Measurements from ENCODE around the gene ZMYM4.
A peak's percentile ranks its signal among the peaks of the same experiment; 100 is the strongest.
"Not testable (repeated sequence)": the region's sequence is repeated elsewhere in the genome, so short reads cannot be mapped to it uniquely, and the experiment has no call there.

Gene ZMYM4

DNA sequence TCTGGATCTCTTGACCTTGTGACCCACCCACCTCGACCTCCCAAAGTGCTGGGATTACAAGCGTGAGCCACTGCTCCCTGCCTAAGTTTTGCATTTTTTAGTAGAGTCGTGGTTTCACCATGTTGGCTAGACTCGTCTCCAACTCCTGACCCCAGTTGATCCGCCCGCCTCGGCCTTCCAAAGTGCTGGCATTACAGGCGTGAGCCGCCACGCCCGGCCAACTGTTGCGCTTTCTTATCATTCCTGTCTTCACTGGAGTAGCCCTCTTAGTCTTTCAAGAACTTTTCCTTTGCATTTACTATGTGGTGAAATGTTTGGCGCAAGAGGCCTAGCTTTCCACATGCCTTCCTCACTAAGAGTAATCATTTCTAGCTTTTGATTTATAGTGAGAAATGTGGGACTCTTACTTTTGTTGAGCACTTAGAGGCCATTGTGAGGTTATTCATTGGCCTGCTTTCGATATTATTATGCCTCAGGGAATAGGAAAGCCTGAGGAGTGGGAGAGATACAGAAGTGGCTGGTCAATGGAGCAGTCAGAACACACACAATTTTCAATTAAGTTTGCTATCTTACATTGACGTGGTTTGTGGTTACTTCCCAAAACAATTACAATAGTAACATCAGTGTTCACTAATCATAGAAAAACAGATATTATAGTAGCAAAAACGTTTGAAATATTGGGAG lies 111.0 kb downstream of the ZMYM4 start:
- Histone ChIP-seq H3K36me3 (ENCODE audit: insufficient read depth, low read length) (no peaks in the 10 kb centered on the region), H3K4me1 (ENCODE audit: insufficient read depth, low read length) (no peaks in the 10 kb centered on the region), H3K9me3 (ENCODE audit: control insufficient read depth, insufficient read depth, low read length) (no peaks in the 10 kb centered on the region)

DNA sequence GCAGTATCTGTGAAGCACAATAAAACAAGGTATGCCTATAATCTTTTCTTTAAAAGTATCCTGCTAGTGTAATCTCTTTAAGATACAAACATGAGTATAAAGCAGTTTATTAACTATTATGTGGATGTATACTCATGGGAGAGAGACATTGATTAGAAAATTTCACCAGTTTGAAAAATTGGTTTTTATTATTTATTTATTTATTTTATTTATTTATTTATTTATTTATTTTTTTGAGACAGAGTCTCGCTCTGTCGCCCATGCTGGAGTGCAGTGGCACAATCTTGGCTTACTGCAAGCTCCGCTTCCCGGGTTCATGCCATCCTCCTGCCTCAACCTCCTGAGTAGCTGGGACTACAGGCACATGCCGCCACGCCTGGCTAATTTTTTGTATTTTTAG lies 111.6 kb downstream of the ZMYM4 start:
- not testable (repeated sequence) for H3K36me3 ChIP-seq (ENCODE audit: insufficient read depth, low read length); H3K9me3 ChIP-seq (ENCODE audit: control insufficient read depth, insufficient read depth, low read length); H3K9ac ChIP-seq (ENCODE audit: low read depth, low read length); H3K4me1 ChIP-seq (ENCODE audit: insufficient read depth, low read length)

More for the DNA sequence above, 111.0 kb downstream of the ZMYM4 start:
- no peak overlapping the region for H3K9ac ChIP-seq (ENCODE audit: low read depth, low read length)

DNA sequence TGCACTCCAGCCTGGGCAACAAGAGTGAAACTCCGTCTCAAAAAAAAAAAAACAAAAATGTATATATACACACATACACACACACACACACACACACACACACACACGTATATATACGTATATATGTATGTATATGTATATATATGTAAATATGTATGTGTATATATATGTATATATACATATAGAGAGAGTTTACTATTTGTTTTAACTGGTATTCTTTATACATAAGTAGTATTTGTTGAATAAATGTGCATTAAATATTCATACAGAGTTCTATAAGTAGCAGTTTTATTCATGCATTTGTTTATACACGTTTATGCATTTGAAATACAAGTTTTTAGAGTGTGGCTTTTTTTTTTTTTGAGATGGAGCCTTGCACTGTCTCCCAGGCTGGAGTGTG lies 113.6 kb downstream of the ZMYM4 start:
- Histone ChIP-seq H3K36me3 (ENCODE audit: insufficient read depth, low read length) (peaks cover 9% of the 10 kb centered on the region), H3K4me1 (ENCODE audit: insufficient read depth, low read length) (no peaks in the 10 kb centered on the region), H3K9ac (ENCODE audit: low read depth, low read length) (no peak overlapping the region), H3K9me3 (ENCODE audit: control insufficient read depth, insufficient read depth, low read length) (no peaks in the 10 kb centered on the region)

DNA sequence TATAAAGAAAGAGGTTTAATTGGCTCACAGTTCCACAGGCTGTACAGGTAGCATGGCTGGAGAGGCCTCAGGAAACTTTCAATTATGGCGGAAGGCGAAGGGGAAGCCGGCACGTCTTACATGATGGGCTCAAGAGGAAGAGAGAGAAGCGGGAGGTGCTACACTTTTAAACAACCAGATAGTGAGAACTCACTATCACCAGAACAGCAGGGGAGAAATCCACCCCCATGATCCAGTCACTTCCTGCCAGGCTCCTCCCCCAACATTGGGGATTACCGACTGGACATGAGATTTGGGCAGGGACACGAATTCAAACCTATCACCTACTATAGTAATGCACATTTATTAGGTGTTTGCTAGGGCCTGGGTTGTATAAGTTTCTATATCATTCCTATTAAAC lies 117.8 kb downstream of the ZMYM4 start:
- Histone ChIP-seq H3K9ac (ENCODE audit: low read depth, low read length) (no peak overlapping the region), H3K4me1 (ENCODE audit: insufficient read depth, low read length) (no peaks in the 10 kb centered on the region), H3K36me3 (ENCODE audit: insufficient read depth, low read length) (peaks cover 15% of the 10 kb centered on the region), H3K9me3 (ENCODE audit: control insufficient read depth, insufficient read depth, low read length) (no peaks in the 10 kb centered on the region)

DNA sequence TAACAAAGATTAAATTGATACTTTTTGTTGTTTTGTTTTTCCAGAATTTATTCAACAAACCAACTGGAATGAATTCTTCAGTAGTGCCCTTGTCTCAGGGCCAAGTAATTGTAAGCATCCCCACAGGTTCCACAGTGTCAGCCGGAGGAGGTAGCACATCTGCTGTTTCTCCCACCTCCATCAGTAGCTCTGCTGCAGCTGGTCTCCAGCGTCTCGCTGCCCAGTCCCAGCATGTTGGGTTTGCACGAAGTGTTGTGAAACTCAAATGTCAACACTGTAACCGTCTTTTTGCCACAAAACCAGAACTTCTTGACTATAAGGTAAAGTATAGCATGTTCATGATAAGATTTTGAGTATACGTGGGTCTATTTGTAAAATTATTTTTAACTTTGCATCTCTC lies 118.5 kb downstream of the ZMYM4 start:
- Histone ChIP-seq H3K9me3 (ENCODE audit: control insufficient read depth, insufficient read depth, low read length) (no peaks in the 10 kb centered on the region), H3K4me1 (ENCODE audit: insufficient read depth, low read length) (0 out of 2 replicates have a peak, but pooled peaks cover 2% of the 10 kb centered on the region), H3K36me3 (ENCODE audit: insufficient read depth, low read length) (peaks cover 15% of the 10 kb centered on the region), H3K9ac (ENCODE audit: low read depth, low read length) (no peak overlapping the region)

DNA sequence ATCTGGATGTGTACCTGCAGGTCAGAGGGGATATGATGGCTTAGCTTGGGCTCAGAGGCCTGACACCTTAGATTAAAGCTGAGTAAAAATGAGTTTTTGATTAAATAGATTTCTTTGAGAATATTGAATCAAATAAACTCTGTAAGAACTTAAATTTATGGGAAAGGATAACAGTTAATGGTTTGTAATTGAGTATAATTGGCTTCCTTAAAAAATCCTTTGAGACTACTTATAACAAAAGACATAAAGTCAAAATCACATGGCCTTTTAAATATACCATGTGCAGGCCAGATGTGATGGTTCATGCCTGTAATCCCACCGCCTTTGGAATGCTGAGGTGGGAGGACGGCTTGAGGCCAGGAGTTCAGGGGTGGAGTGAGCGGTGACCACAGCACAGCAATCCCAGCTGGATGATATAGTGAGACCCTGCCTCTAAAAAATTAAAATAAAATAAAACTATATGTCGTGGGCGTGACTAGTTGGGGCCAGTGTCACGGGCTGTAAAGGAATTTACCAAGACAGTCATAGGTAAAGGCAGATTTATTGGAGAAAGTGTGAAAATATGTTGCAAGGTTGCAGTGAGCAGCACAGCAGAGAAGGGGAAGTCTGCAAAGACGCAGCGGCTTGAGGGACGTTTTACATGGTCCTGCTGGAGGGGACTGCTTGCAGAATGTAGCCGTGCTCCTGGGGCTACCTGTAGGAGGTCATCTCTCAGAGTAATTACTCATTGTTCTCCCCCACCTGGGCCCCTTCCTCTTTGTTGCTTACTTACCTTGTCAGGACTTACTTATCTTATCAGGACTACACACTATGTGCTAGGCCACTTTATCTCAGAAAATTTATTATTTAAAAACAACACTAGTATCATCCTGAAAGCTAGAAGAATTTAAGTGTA lies 122.3 kb downstream of the ZMYM4 start:
- peaks cover 15% of the 10 kb centered on the region; the same call in 1 of the 2 replicates for H3K4me1 ChIP-seq (ENCODE audit: insufficient read depth, low read length)
- H3K9me3 ChIP-seq (ENCODE audit: control insufficient read depth, insufficient read depth, low read length), result no peaks in the 10 kb centered on the region
- H3K36me3 ChIP-seq (ENCODE audit: insufficient read depth, low read length), result peaks cover 21% of the 10 kb centered on the region
- H3K9ac ChIP-seq (ENCODE audit: low read depth, low read length), result 0 out of 2 replicates have a peak overlapping the region, but pooled peaks have one; percentile 2

DNA sequence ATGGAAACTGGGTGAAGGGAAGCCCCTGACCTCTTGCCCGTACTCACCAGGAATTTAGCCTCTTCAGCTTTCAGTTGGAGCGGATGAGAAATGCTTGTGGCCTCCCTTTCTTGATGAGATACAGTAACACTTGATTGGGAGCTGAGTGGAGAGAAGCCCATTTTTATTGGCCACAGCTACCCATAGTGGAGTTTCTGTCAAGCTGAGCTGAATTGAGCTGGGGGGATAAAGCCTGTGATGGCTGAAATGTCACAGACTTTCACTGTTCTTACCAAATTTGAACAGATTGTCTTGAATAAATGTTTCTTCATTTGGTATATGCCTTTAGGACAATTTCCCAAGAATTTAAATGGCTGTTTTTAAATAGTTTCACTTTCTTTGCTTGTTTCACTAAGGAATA lies 125.9 kb downstream of the ZMYM4 start:
- no peaks in the 10 kb centered on the region for H3K9me3 ChIP-seq (ENCODE audit: control insufficient read depth, insufficient read depth, low read length)
- H3K36me3 ChIP-seq (ENCODE audit: insufficient read depth, low read length), result peaks cover 16% of the 10 kb centered on the region
- H3K4me1 ChIP-seq (ENCODE audit: insufficient read depth, low read length), result peaks cover 15% of the 10 kb centered on the region; the same call in 1 of the 2 replicates
- no peak overlapping the region for H3K9ac ChIP-seq (ENCODE audit: low read depth, low read length)

DNA sequence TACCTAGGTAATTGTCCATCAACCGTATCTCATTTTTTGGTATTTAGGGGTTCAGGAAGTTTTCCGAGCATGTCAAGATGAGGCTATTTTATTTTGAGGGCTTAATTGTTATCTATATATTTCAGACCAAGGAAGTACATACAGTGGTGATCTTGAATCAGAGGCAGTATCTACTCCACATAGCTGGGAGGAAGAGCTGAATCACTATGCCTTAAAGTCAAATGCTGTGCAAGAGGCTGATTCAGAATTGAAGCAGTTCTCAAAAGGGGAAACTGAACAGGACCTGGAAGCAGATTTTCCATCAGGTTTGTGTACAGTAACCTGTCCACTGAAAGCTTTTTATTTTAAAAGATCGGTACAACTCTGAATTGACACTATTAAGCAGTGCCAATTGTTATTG lies 130.2 kb downstream of the ZMYM4 start:
- Histone ChIP-seq H3K9me3 (ENCODE audit: control insufficient read depth, insufficient read depth, low read length) (no peaks in the 10 kb centered on the region), H3K4me1 (ENCODE audit: insufficient read depth, low read length) (peaks cover 8% of the 10 kb centered on the region; the same call in 1 of the 2 replicates), H3K36me3 (ENCODE audit: insufficient read depth, low read length) (peaks cover 25% of the 10 kb centered on the region), H3K9ac (ENCODE audit: low read depth, low read length) (no peak overlapping the region)

DNA sequence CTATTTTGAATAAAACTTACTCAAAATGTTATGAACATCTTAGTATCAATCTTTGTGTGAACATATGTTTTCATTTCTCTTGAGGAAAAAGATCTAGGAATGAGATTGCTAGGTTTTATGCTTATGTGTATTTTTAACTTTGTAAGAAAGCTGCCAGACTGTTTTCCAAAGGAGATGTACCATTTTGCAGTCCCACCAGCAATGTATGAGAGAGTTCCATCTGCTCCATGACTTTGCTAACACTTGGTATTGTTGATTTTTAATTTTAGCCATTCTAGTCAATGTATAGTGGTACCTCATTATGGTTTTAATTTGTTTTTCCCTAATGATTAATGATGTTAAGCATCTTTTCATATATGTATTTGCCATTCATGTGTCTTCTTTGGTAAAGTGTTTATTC lies 132.5 kb downstream of the ZMYM4 start:
- H3K36me3 ChIP-seq (ENCODE audit: insufficient read depth, low read length), result peaks cover 19% of the 10 kb centered on the region
- H3K9me3 ChIP-seq (ENCODE audit: control insufficient read depth, insufficient read depth, low read length), result no peaks in the 10 kb centered on the region
- no peak overlapping the region for H3K9ac ChIP-seq (ENCODE audit: low read depth, low read length)
- H3K4me1 ChIP-seq (ENCODE audit: insufficient read depth, low read length), result 0 out of 2 replicates have a peak, but pooled peaks cover 9% of the 10 kb centered on the region

DNA sequence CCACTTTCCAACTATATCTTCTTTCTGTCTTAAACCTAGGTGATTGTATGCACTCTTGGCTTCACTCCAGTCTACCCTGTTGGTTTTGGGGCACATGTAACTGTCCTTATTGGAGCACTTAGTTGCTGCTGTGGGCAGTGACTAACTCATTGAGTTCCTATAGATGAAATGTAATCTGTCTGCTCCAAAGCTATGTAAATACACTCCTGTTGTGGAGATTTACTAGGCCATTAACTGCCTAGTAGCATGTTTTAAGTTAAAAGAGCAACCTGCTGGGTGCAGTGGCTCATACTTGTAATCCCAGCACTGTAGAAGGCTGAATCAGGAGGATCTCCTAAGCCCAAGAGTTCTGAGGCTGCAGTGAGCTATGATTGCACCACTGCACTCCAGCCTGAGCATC lies 137.6 kb downstream of the ZMYM4 start:
- 0 out of 2 replicates have a peak, but pooled peaks cover 11% of the 10 kb centered on the region for H3K4me1 ChIP-seq (ENCODE audit: insufficient read depth, low read length)
- H3K36me3 ChIP-seq (ENCODE audit: insufficient read depth, low read length), result peaks cover 25% of the 10 kb centered on the region
- H3K9ac ChIP-seq (ENCODE audit: low read depth, low read length), result no peak overlapping the region
- no peaks in the 10 kb centered on the region for H3K9me3 ChIP-seq (ENCODE audit: control insufficient read depth, insufficient read depth, low read length)

DNA sequence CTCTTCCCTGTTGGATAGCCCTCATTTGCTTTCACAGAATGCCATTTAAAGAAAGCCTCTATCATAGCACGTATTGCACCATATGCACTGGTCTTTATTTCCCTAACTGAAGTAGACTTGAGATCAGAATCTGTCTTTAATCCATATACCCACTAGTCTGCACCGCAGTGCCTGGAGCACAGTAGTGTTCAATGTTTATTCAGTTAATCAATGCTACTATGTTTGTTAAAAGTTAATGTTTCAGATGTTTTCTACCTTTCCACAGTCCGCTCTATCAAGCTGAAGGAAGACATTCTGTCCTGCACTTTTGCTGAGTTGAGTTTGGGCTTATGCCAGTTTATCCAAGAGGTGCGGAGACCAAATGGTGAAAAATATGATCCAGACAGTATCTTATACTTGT lies 139.2 kb downstream of the ZMYM4 start:
- 0 out of 2 replicates have a peak, but pooled peaks cover 11% of the 10 kb centered on the region for H3K4me1 ChIP-seq (ENCODE audit: insufficient read depth, low read length)
- peaks cover 25% of the 10 kb centered on the region for H3K36me3 ChIP-seq (ENCODE audit: insufficient read depth, low read length)
- H3K9ac ChIP-seq (ENCODE audit: low read depth, low read length), result no peak overlapping the region
- no peaks in the 10 kb centered on the region for H3K9me3 ChIP-seq (ENCODE audit: control insufficient read depth, insufficient read depth, low read length)

DNA sequence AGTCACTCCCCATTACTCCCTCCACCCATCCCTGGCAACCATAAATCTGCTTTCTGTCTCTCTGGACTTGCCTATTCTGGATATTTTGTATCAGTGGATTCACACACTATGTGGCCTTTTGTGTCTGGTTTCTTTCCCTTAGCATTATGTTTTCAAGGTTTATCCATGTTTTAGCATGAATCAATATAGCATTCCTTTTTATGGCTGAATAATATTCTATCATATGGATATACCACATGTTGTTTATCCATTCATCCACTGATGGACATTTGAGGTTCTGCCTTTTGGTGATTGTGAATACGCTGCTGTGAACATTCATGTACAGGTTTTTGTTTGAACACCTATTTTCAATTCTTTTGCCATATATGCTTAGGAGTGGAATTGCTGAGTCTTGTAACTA lies 140.4 kb downstream of the ZMYM4 start:
- Histone ChIP-seq H3K9me3 (ENCODE audit: control insufficient read depth, insufficient read depth, low read length) (no peaks in the 10 kb centered on the region), H3K36me3 (ENCODE audit: insufficient read depth, low read length) (peaks cover 25% of the 10 kb centered on the region), H3K4me1 (ENCODE audit: insufficient read depth, low read length) (0 out of 2 replicates have a peak, but pooled peaks cover 11% of the 10 kb centered on the region), H3K9ac (ENCODE audit: low read depth, low read length) (no peak overlapping the region)

DNA sequence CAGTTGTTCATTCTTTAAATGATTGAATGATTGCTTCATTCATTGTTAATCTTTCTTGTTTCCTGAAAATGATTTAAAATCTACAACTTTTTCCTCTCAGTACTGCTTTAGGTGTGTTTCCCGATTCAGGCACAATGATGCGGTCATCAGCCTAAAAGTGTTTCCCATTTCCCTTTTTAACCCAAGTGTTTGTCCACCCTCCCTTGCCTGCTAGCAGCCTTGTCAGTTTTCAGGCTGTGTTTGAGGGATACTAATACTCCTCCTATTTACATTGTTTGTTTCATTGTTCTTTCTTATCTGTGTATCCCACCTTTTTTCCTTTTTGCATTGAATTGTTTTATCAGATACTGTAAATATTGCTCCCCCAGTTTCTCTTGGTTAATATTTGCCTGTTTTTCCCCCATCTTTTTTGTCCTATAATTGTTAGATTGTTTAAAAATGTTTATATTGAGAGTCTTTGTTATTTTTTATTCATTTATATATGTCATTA lies 157.6 kb downstream of the ZMYM4 start:
- no peaks in the 10 kb centered on the region for H3K9me3 ChIP-seq (ENCODE audit: control insufficient read depth, insufficient read depth, low read length)
- H3K4me1 ChIP-seq (ENCODE audit: insufficient read depth, low read length), result no peaks in the 10 kb centered on the region
- H3K36me3 ChIP-seq (ENCODE audit: insufficient read depth, low read length), result peaks cover 1% of the 10 kb centered on the region; the same call in 1 of the 2 replicates
- H3K9ac ChIP-seq (ENCODE audit: low read depth, low read length), result no peak overlapping the region

DNA sequence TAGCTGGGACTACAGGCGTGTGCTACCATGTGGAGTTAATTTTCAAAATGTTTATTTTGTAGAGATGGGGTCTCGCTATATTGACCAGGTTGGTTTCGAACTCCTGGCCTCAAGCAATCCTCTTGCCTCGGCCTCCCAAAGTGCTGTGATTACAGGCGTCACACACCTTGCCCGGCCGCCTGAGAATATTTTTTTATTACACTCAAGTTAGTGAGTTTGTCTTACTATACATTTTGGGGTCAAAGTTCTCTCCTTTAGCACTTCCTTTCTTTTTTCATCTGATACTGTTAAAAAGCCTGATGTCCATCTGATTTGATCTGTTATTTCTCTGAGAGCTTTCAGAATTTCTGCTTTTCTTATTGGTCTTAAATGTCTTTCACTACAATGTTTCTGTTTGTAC lies 159.9 kb downstream of the ZMYM4 start:
- Histone ChIP-seq H3K9me3 (ENCODE audit: control insufficient read depth, insufficient read depth, low read length) (no peaks in the 10 kb centered on the region), H3K4me1 (ENCODE audit: insufficient read depth, low read length) (no peaks in the 10 kb centered on the region), H3K9ac (ENCODE audit: low read depth, low read length) (no peak overlapping the region), H3K36me3 (ENCODE audit: insufficient read depth, low read length) (no peaks in the 10 kb centered on the region; the same call in 1 of the 2 replicates)
